ENCODE results near the gene TOX2. TPM values are rescaled to one million over a fixed set of nuclear protein-coding genes. Genes with fewer than 3 reads are reported as not detected.

TOX2 gene, protein sequence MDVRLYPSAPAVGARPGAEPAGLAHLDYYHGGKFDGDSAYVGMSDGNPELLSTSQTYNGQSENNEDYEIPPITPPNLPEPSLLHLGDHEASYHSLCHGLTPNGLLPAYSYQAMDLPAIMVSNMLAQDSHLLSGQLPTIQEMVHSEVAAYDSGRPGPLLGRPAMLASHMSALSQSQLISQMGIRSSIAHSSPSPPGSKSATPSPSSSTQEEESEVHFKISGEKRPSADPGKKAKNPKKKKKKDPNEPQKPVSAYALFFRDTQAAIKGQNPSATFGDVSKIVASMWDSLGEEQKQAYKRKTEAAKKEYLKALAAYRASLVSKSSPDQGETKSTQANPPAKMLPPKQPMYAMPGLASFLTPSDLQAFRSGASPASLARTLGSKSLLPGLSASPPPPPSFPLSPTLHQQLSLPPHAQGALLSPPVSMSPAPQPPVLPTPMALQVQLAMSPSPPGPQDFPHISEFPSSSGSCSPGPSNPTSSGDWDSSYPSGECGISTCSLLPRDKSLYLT
- total RNA-seq (2014; rRNA removed; shearing (Covaris generic)), result 0.06 and 1.3 TPM in 2 replicates

DNA sequence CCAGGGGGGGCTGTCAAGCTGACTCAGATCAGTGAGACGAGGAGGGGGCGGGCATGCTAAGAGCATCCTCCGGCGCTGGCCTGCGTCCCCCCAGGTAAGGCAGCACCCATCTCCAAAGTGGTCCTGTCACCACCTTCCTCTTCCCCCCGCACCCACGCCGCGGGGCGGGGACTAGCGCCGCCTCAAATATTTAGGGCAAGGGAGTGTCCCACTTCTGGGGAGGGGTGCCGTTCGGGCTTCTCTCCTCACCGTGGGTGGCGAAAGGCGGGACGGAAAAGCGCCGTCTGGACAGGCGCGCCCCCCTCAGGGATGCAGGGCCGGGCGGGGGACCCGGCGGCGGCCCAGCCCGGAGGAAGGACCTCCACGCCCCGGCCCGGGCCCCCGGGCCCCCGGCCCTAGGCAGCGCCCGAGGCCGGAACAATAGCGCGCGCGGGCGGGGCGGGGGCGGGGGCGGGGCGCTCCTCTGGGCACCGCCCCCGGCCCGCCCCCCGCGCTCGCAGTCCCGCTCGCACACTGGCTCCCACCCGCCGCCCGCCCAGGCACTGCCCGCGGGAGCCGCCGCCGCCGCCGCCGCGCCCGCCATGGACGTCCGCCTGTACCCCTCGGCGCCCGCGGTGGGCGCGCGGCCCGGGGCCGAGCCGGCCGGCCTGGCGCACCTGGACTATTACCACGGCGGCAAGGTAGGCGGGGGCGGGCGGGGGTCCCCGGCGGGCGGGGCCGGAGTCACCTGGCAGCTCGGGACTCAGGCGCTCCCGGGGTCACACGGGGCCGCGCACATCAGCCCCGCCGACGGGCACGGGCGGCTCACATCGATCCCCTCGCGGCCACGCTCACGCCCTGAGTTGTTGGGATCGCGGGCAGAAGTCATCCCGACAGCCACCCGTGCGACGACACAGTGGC lies at the start of gene TOX2:
TSS of gene TOX2 (plus strand) at position 542 of the 900 bp plus-strand sequence. CDS start at position 582, 40 bp downstream.
- DNase-seq (ENCODE audit: low read depth), result peak; percentile 71

DNA sequence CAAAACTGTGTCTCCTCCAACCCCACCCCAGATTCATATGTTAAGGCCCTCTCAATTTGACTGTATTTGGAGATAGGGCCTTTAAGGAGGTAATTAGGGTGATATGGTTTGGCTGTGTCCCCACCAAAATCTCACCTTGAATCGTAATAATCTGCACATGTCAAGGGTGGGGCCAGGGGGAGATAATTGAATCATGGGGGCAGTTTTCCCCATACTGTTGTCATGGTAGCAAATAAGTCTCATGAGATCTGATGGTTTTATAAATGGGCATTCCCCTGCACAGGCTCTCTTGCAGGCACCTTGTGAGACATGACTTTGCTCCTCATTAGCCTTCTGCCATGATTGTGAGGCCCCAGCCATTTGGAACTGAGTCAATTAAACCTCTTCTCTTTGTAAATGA lies 46.6 kb upstream of the TOX2 start:
- no peak for DNase-seq (ENCODE audit: low read depth)

DNA sequence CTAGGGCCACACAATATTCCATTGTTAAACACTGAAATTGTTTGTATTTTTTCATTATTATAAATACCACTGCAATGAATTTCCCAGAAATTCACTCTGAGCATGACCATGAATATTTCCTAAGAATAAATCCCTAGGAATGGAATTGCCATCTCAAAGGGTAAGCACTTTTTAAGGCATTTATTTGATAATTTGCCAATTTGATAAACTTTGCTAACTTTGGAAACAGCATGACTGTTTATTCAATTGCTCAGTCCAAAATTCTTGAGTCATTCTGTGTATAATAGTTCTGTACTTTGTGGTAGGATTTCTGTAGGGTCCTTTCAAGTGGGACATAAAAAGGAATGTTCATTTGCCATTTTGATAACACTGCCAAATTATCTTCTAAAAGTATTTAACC lies 44.2 kb upstream of the TOX2 start:
- DNase-seq (ENCODE audit: low read depth), result no peak

DNA sequence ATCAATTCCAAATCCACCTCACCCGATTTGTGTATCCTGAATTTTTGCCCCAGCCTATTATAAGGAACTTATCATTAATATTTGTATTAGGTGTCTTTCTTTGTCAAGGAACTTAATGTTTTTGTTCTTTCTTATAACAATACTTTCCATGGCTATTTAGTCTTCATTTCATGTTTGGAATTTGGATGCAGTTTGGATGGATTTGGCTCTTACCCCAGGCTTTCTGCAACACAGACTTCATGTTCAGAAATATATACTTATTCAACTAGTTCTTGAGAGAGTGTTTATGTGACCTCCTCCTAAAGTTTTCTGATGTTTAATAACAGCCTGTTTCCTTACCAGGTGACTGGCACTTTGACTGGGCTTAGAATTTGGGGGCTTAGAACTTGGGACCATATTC lies 35.9 kb upstream of the TOX2 start:
- no peak for DNase-seq (ENCODE audit: low read depth)

DNA sequence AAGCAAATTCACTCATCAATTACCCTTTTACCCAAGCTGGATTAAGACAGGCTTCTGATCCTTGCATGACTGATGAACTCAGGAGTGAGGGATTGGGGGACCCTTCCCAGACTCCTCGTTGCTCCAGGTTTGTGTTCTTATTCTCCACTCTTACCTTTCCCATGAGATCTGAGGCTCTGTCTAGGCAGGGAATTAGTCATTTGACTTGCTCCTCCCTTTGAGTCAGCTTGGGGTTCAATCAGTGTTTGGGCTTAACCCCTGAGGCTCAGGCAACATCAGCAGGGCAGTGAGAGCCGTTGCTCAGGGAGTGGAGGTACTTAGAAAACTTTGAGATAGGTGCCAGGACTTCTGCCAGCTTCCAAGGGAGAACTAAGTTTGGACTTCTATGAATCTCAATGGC lies 20.7 kb upstream of the TOX2 start:
- peak; percentile 37 for DNase-seq (ENCODE audit: low read depth)

DNA sequence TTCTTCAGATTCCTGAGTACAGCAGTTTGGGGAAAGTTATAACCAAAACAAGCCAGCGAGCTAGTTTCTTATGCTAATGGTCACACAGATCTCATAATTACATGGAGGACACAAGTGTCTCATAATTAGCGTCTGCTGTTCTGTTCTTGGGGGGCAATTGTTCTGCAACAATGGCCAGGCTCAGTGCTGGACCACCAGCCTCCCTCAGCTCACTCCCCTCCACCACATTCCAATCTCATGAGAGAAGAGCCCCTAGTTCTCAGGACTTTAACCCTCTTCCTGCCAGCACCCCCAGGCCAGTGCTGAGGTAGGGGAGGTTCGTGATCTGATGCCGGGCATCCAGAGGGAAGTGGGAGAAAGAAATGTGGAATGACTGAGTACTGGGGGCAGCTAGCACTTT lies 20.2 kb upstream of the TOX2 start:
- DNase-seq (ENCODE audit: low read depth), result no peak

DNA sequence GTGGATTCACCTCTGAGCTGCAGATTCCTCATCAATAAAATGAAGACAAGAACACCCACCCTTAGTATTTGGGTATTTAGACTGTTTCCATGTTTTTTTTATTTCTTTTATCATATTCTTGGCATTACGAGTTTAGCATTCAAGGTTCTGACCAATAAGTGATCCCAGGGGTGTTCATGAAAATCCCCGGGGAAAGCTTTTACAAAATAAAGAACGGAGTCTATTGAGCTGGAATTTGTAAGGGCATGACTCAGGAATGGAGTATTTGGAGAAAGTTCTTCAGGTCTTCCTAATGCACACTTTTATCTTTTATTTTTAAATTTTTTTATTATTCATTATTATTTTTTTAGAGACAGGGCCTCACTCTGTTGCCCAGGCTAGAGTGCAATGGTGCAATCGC lies 19.4 kb upstream of the TOX2 start:
- no peak for DNase-seq (ENCODE audit: low read depth)

DNA sequence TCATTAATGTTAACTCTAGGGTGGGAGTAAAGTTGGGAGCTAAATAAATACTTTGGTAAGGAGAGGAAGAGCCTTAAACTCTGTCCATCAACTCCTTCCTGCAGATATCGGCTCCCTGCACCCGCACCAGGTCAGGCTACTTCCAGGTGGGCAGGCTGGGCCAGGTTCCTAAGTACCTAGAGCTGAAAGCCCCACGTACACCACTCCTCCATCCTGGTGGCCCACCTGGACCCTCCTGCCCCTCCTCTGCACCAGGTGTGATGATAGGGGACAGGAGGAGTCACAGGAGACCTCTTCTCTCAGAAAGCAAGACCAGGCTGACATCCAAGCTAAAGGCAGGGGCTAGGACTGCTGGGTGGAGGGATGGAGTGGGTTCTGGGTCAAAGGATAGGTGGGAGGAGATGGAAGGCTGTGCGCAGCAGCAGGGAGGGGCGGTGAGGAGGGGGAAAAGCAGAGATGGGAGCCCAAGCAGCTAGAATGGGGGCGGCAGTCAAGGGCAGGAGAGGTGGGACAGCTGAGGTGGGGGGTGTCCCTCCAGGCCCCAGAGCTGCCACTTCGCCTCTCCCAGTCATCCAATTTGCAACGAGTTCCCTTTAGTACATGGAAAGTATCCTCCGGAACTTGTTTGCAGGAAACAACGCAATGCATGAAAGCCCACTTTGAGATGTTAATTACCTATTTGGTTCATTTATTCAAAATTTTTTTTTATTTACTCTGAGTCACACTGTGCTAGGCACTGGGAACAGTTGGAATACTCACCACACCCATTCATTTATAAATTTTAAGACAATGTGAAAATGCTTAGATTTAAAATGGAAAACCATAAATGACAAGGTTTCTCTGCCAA lies 15.2 kb upstream of the TOX2 start:
- no peak for DNase-seq (ENCODE audit: low read depth)

DNA sequence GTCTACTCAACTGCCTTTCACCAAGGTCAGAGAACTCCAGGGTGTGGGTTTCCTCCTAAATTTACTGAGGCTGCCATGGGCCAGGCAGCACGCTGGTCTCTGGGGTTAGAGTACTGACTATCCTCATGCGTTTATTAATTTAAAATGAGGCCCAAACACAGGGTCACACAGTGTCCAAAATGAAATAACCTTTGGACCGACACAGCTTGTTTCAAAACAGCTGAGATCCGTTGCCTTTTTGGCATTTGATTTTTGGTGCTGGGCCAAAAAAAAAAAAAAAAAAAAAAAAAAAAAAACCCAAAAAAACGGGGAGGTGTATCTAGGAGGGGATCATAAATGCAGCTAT lies 14.6 kb upstream of the TOX2 start:
- DNase-seq (ENCODE audit: low read depth), result no peak

DNA sequence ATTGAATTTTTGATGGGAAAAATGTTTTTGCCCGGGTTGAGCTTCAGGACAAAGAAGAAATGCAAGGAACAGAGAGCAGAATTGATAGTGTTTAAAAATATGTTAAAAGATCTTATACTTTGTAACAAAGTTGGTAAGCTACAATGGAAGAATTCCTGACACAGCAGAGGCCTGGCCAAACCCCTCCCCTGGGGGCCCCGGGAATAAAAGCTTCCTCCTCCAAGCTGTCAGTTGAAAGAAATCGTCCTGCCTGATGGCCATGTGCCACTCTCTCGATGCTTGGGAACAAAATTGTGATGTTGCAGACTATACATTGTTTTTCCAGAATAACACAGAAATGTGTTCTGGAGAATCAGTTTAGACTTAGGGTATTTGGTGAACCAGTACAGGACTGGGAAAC lies 14.2 kb upstream of the TOX2 start:
- DNase-seq (ENCODE audit: low read depth), result no peak

DNA sequence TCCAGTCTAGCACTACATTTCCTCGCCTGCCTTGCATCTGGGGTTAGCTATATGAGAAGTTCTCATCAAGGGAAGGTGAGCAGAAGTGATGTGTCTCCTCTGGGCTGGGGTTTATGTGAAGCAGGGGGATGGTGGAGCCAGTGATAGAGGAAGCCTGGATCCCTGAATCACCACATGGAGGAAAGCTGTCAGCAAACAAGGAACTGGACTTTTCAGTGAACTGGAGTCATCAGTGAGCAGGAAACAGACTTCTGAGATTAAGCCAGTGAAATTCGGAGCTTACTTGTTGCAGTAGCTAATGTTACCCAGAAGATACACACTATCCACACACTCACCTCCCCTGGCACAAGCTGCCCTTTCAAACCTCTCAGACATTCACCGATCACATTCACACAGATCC lies 13.4 kb upstream of the TOX2 start:
- DNase-seq (ENCODE audit: low read depth), result no peak

DNA sequence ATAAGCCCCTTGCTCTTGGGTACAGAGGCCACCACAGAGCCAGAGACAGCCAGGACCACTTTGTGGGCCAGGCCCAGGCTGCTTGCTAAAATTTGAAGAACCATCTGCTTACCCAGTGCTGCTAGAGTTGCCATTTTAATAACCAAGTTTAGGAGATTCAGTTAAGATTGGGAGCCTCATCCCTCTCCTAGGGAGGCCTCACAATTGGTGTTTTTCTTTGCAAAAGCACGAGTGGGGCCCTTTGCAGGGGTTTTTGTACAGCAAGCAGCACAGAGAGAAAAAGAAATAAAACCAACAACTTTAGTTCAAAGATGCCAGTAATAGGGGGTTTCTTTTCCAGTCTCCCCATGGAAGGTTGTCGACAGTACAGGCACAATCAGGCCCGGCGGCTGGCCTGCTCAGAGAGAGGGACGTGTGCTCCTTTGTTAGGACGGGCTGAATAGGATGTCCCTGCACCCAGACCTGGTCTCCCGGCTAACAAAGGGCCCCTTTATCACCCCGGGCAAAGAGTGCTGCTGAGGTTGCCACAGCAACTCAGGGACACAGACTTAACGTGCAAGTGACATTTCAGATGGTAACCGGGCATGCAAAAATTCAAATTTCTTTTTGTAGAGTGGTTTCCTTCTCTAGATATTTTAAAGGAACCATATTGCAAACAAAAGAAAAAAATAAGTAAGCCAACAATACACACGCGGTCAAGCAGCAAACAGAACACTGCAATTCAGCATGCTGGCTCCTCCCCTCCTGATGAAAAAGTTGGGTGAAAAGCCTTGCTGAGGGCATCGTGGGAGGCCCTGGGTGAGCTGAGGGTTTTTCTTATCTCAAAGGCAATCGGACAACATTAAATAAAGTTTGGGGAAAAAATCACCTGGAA lies 10.5 kb upstream of the TOX2 start:
- DNase-seq (ENCODE audit: low read depth), result no peak

DNA sequence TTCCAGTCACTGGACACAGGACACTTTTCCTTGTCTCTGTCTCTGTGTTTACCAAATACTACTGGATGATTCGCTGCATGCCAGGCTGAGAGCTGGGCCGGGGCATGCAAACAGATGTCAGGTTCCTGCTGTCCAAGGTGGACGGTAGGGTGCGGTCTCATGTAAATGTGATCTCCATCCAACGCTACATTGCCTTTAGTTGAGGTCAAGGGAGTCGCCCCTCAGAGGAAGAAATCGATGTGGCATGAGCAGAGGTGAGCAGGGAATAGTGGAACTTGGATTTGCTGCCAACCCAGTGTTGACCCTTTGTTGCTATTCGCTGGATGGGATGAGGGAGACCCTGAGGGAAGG lies 9.8 kb upstream of the TOX2 start:
- DNase-seq (ENCODE audit: low read depth), result no peak

DNA sequence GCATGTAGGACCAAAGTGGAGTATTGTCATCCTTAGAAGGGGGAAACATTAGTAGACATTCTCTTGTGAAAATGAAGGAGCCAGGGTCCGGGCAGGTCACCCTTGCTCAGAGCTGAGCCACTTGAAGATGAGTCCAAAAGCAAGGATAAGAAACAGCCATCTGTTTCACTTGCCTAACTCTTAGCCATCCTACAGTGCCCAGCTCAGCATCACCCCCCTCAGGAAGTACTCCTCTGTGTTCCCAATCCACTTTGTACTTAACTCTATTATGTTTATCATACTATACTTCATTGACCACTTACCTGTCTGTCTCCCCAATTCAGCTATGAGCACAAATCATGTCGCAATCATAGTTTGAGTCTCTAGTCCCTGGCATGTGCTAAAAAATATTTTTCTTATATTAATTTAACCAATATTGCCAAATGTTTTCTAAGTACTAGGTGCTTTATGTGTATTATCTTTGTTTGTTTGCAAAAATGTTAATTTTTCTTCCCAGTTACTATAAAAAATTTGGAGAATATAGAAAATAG lies 8.1 kb upstream of the TOX2 start:
- DNase-seq (ENCODE audit: low read depth), result no peak

DNA sequence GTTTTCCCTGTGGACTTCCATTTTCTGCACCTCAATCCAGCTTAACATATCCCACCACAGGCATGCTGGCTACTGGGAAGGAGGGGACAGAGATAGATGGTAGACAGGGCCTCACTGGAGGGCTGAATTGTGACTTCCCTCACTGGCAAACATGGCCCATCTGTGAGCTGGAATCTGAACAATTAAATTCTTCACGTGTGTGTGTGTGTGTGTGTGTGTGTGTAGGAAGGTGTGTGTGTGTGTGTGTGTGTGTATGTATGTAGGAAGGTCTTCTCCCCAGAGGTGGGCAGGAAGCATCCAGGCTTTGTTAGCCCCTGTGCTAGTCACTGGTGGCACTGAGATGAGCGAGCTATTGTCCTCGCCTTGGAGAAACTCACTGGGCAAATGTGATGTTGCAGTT lies 5.4 kb upstream of the TOX2 start:
- DNase-seq (ENCODE audit: low read depth), result no peak

DNA sequence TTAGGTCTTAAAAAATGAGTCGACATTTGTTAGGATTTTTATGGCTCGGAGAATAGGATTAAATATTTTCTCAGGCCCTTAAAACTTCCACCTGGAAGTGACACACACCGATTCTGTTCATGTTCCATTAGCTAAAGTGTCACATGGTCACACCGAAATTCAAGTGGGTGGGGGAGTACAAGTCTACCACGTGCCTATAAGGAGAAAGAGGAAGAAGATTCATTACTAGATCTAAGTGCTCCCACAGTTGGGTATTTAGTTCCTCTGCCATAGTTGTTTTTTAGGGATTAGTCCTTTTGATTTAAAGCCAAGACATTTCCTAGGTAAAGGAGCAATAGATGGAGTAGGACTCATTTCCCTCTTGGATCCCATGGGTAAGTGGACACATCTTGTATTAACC lies 4.9 kb upstream of the TOX2 start:
- DNase-seq (ENCODE audit: low read depth), result no peak

DNA sequence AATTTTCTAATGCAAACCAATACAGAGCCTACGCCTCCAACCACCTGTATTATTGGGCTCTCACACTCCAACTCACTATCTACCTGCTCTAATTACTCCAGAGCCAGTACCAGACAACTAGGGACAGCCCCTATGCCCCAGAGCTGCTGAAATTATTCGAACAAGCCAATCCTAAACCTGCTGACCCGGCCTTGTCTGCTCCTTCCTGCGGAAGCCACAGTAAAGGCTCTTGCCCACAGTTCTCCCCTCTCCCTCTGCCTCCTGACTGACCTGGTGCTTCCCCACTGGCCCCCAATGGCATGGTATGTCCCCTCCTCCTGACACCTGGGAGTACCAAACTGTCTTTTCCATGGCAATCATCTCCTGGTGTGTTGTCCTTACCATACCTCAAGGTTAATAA lies 4.1 kb upstream of the TOX2 start:
- no peak for DNase-seq (ENCODE audit: low read depth)

DNA sequence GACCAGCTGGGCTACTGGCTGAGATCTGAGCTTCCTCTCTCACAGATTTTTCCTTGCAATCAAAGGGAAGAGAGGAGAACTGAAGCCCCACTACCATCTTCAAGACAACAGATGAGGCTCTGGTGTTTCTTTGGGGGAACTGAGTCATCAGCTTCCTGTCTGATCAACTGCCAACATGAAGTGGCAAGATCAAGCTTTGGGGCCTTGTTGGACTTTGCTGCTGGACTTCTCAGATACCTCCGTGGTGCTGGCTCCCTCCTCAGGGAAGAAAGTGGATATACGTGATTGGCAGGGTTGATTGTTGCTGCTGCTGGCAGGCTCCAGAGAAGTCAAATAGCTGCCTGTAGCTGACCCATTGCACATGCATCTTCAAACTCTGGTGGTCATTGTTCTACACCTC lies 3.6 kb upstream of the TOX2 start:
- DNase-seq (ENCODE audit: low read depth), result peak; percentile 37

DNA sequence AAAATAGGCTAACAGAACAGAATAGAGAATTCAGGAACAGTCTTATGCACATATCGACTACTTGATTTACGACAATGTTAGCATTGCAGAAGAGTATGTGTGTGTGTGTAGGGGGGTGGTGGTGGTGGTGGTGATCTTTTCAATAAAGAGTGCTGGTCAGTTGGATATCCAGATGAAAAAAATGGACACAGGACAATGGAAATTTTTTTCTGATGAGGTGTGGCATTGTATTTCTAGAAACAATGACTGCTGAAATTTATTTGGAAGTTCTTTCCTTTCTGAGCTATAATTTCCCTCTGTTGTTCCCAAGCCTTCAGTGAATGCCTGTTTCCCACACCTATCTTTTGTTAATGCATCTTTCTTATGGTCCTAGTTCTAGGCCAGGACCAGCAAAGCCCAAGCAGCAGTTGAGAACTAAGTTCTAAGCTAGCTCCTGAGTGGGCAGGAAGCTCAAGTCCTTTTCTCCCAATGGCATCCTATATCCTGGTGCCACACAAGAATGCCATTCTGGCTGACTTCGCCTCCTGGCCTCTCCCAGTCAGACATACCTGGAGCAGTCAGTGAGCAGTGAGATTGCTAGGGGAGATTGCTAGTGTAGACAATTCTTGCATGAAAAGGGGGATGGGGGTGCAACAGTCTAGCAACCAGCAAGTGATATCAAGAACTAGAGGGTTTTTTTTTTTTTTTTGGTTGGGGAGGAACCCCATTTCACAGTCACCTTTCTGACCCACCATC lies 1.2 kb upstream of the TOX2 start:
- DNase-seq (ENCODE audit: low read depth), result no peak
